Chondrocyte (in vitro differentiated cells): ENCODE data around the gene ANGPTL4. TPM values are rescaled to one million over a fixed set of nuclear protein-coding genes. Genes with fewer than 3 reads are reported as not detected.
A peak's percentile ranks its signal among the peaks of the same experiment; 100 is the strongest.

Experiments
- DNase-seq: peaks from one replicate; pipeline ENCODE4 v3.0.0; 2021; ENCODE audit warnings: mixed read lengths, low spot score
- H3K27ac Mint-ChIP-seq: one replicate; pipeline ENCODE4 v1.8.0; 2021; ENCODE audit warnings: mild to moderate bottlenecking, moderate library complexity, mixed read lengths; ENCODE audit not compliant: unreplicated experiment
- H3K27me3 Mint-ChIP-seq: 2 replicates; pipeline ENCODE4 v1.8.0; 2021; ENCODE audit warnings: low read depth, mixed read lengths
- H3K36me3 Mint-ChIP-seq: 2 replicates; pipeline ENCODE4 v1.8.0; 2021; ENCODE audit warnings: low read depth, mixed read lengths
- H3K4me1 Mint-ChIP-seq: 2 replicates; pipeline ENCODE4 v1.8.0; 2021; ENCODE audit warnings: low read depth, mild to moderate bottlenecking, mixed read lengths
- H3K4me3 Mint-ChIP-seq: one replicate; pipeline ENCODE4 v1.8.0; 2021; ENCODE audit warnings: mild to moderate bottlenecking, moderate library complexity, mixed read lengths; ENCODE audit not compliant: unreplicated experiment
- H3K9me3 Mint-ChIP-seq: 2 replicates; pipeline ENCODE4 v1.8.0; 2021; ENCODE audit warnings: low read depth, mixed read lengths
- total RNA-seq: library from RNA; stranded (reverse); gene quantifications from 3 replicates; pipeline ENCODE4 v1.2.1, GENCODE V29; 2021
- TF ChIP-seq, protein P1 (sequence below): fragments of 200-600 bp; sonication (generic); IDR thresholded peaks from 2 replicates; pipeline ENCODE4 v1.5.0; 2021; ENCODE audit warnings: antibody characterized with exemption, mild to moderate bottlenecking, moderate library complexity

ANGPTL4 gene
- total RNA-seq, 1 donor from 2014 or later = 127 TPM

- peaks cover 11% of the 10 kb centered on the region for H3K36me3 Mint-ChIP-seq
- H3K9me3 Mint-ChIP-seq = no peaks in the 10 kb centered on the region
- TF ChIP-seq, protein P1, sequence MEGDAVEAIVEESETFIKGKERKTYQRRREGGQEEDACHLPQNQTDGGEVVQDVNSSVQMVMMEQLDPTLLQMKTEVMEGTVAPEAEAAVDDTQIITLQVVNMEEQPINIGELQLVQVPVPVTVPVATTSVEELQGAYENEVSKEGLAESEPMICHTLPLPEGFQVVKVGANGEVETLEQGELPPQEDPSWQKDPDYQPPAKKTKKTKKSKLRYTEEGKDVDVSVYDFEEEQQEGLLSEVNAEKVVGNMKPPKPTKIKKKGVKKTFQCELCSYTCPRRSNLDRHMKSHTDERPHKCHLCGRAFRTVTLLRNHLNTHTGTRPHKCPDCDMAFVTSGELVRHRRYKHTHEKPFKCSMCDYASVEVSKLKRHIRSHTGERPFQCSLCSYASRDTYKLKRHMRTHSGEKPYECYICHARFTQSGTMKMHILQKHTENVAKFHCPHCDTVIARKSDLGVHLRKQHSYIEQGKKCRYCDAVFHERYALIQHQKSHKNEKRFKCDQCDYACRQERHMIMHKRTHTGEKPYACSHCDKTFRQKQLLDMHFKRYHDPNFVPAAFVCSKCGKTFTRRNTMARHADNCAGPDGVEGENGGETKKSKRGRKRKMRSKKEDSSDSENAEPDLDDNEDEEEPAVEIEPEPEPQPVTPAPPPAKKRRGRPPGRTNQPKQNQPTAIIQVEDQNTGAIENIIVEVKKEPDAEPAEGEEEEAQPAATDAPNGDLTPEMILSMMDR = no peak
- H3K4me3 Mint-ChIP-seq = peak overlapping the region; percentile 99
- no peaks in the 10 kb centered on the region for H3K27me3 Mint-ChIP-seq
- no peak for DNase-seq
- H3K27ac Mint-ChIP-seq = peak overlapping the region; percentile 98
- H3K4me1 Mint-ChIP-seq = peaks cover 28% of the 10 kb centered on the region
These were observed 43.3 kb upstream of the ANGPTL4 start for GRCh38 chr19:8320564-8321066.

- Mint-ChIP-seq H3K9me3 (no peaks in the 10 kb centered on the region), H3K36me3 (peaks cover 11% of the 10 kb centered on the region), H3K27me3 (no peaks in the 10 kb centered on the region), H3K27ac (peak within 1 kb of the TSS; percentile 98), H3K4me1 (peaks cover 28% of the 10 kb centered on the region), H3K4me3 (peak within 1 kb of the TSS; percentile 99)
- TF ChIP-seq, protein P1 = peak; percentile 50
- peak; percentile 96 for DNase-seq
These were observed 42.6 kb upstream of the ANGPTL4 start, which contains the start of the genes NDUFA7 and RPS28 for GRCh38 chr19:8321067-8321985. NDUFA7 (minus strand) TSS chr19:8321375; CDS start chr19:8321358, 17 bp downstream. RPS28 (plus strand) TSS chr19:8321496; CDS start chr19:8321531, 35 bp downstream.

GRCh38 chr19:8321986-8322637 is 41.8 kb upstream of the ANGPTL4 start:
- DNase-seq = no peak
- Mint-ChIP-seq H3K9me3 (peaks cover 5% of the 10 kb centered on the region), H3K4me3 (peak overlapping the region; percentile 99), H3K36me3 (peaks cover 15% of the 10 kb centered on the region), H3K27me3 (no peaks in the 10 kb centered on the region), H3K4me1 (peaks cover 28% of the 10 kb centered on the region), H3K27ac (peak overlapping the region; percentile 98)
- TF ChIP-seq, protein P1 = no peak

GRCh38 chr19:8322638-8322997 is 41.3 kb upstream of the ANGPTL4 start:
- TF ChIP-seq, protein P1 = no peak
- Mint-ChIP-seq H3K36me3 (peaks cover 15% of the 10 kb centered on the region), H3K9me3 (peaks cover 5% of the 10 kb centered on the region), H3K27ac (no peak overlapping the region), H3K27me3 (no peaks in the 10 kb centered on the region), H3K4me3 (peak overlapping the region; percentile 99), H3K4me1 (peaks cover 28% of the 10 kb centered on the region)
- no peak for DNase-seq

DNA sequence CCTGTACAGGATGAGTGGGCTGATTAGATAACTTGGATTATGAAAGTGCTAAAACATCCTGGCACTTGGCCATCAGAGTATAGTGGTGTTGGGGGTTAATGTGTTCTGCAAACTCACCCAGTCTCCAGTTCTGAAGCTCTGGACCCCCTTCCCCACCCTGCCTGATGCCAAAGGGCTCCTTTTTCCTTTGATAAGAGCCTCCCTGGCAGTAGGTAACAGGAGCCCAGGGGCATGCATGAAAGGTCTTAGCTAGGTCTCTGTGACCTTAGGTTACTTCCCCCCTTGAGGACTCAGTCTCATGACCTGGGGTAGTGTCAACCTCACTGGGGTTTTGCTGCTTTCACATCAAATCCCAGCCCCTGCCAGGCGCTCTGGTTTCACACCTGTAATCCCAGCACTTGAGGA is 40.2 kb upstream of the ANGPTL4 start:
- H3K9me3 Mint-ChIP-seq = peaks cover 5% of the 10 kb centered on the region
- no peak for DNase-seq
- H3K27me3 Mint-ChIP-seq = no peaks in the 10 kb centered on the region
- H3K4me1 Mint-ChIP-seq = peaks cover 28% of the 10 kb centered on the region
- H3K36me3 Mint-ChIP-seq = peaks cover 15% of the 10 kb centered on the region
- no peak overlapping the region for H3K27ac Mint-ChIP-seq
- TF ChIP-seq, protein P1 = no peak
- H3K4me3 Mint-ChIP-seq = no peak overlapping the region
